ENCODE measurements around the gene PAIP2. TPM values are rescaled to one million over a fixed set of nuclear protein-coding genes. Genes with fewer than 3 reads are reported as not detected.

PAIP2 gene
- total RNA-seq, 2 donors from 2014 or later, result 53.9 to 65.6 TPM

DNA sequence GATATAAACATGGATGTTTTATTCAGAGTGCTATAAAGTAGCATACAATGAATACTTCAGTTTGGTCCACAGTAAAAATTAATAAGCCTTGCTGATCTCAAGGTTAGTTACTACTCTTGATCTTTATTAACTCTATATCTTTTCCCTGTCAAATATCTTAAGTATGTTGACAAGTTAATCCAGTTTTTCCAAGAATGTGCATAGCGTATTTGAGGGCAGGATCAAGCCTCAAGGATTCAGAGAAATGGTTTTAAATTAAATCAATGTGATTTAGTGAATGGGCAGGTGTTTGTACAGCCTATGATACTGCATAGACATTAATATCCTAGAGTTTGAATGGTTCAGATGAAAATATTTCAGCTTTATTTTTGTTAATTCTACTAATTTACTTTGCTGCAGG is 27.4 kb upstream of the PAIP2 start:
- peaks cover 47 to 65% of the 10 kb centered on the region in 2 donors for H3K4me1 ChIP-seq (ENCODE audit: control insufficient read depth in 1 of 2, low read depth in 2 of 2)

DNA sequence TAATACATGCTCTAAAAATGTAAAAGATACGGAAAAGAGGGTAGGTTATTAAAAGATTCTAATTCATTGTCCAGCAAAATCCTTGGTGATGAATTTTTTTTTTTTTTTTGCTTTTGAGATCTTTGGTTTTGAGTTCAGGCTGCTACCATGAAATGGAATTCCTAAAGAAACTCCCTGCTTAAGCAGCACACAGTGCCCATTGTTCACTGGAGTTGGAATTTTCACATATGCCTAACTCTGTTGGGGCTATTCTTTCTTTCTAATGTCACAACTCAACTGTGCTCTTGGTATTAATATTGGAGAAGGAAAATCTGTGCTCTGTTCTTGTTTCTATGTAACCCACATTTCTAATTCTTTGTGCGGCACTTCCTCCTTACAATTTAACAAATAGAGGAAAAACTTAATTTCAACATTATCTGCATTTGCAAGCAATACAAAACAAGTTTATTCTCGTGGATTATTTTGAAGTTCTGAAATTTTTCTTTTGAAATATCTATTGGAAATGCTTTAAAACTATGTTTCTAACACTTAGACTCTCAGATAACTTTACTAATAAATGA is 26.5 kb upstream of the PAIP2 start:
- TF ChIP-seq, protein P1, sequence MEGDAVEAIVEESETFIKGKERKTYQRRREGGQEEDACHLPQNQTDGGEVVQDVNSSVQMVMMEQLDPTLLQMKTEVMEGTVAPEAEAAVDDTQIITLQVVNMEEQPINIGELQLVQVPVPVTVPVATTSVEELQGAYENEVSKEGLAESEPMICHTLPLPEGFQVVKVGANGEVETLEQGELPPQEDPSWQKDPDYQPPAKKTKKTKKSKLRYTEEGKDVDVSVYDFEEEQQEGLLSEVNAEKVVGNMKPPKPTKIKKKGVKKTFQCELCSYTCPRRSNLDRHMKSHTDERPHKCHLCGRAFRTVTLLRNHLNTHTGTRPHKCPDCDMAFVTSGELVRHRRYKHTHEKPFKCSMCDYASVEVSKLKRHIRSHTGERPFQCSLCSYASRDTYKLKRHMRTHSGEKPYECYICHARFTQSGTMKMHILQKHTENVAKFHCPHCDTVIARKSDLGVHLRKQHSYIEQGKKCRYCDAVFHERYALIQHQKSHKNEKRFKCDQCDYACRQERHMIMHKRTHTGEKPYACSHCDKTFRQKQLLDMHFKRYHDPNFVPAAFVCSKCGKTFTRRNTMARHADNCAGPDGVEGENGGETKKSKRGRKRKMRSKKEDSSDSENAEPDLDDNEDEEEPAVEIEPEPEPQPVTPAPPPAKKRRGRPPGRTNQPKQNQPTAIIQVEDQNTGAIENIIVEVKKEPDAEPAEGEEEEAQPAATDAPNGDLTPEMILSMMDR (IDR thresholded peaks at IDR 0.05), result no peak
- H3K36me3 ChIP-seq, result peaks cover 35% of the 10 kb centered on the region
- ATAC-seq (ENCODE audit: insufficient number of reproducible peaks, low FRiP score, low read depth), result no peak
- H3K9me3 ChIP-seq, result no peaks in the 10 kb centered on the region
- no peak overlapping the region for H3K4me3 ChIP-seq
- H3K27me3 ChIP-seq (replicated peaks; ENCODE audit: insufficient read depth), result no peaks in the 10 kb centered on the region
- no peak overlapping the region for H3K27ac ChIP-seq
- peaks cover 38 to 56% of the 10 kb centered on the region in 2 donors for H3K4me1 ChIP-seq (ENCODE audit: control insufficient read depth in 1 of 2, low read depth in 2 of 2)
- DNase-seq (ENCODE audit: low spot score), result no peak

More for the DNA sequence above, 27.4 kb upstream of the PAIP2 start:
- peaks cover 30% of the 10 kb centered on the region for H3K36me3 ChIP-seq
- H3K27ac ChIP-seq, result no peak overlapping the region
- TF ChIP-seq, protein P1 (IDR thresholded peaks at IDR 0.05), result no peak
- DNase-seq (ENCODE audit: low spot score) (no peak), ATAC-seq (ENCODE audit: insufficient number of reproducible peaks, low FRiP score, low read depth) (no peak)
- no peak overlapping the region for H3K4me3 ChIP-seq
- H3K27me3 ChIP-seq (replicated peaks; ENCODE audit: insufficient read depth), result no peaks in the 10 kb centered on the region
- H3K9me3 ChIP-seq, result no peaks in the 10 kb centered on the region

DNA sequence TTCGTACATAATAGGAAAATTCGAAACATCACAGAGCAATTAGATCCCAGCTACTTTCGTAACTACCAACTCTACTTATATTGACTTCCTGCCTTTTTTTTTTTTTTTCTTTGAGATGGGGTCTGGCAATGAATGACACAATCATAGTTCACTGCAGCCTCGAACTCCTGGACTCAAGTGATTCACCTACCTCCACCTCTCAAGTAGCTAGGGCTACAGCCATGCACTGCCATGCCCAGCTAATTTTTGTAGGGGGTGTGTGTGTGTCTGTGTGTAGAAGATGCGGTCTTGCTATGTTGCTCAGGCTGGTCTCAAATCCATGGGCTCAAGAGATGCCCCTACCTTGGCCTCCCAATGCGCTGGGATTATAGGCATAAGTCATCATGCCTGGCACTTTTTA is 5.8 kb upstream of the PAIP2 start:
- ATAC-seq (ENCODE audit: insufficient number of reproducible peaks, low FRiP score, low read depth) (no peak), DNase-seq (ENCODE audit: low spot score) (no peak)

DNA sequence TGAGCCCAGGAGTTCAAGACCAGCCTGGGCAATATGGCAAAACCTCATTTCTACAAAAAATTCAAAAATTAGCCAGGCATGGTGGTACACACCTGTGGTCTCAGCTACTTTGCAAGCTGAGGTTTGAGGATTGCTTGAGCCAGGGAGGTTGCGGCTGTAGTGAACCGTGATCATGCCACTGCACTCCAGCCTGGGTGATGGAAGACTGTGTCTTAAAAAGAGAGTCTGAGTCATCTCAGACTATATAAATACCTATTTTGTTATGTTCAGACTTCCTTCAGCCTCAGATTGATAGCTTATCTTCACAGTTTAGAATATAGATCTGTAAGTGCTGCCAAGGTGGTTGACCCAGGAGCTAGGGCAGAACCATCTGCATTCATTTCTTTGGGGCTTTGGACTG is 1.6 kb upstream of the PAIP2 start:
- no peaks in the 10 kb centered on the region for H3K27me3 ChIP-seq (replicated peaks; ENCODE audit: insufficient read depth)
- no peaks in the 10 kb centered on the region for H3K36me3 ChIP-seq
- no peak for ATAC-seq (ENCODE audit: insufficient number of reproducible peaks, low FRiP score, low read depth)
- H3K4me1 ChIP-seq (ENCODE audit: control insufficient read depth in 1 of 2, low read depth in 2 of 2), result peaks cover 16 to 41% of the 10 kb centered on the region in 2 donors
- TF ChIP-seq, protein P1 (IDR thresholded peaks at IDR 0.05), result no peak
- H3K27ac ChIP-seq, result no peak overlapping the region
- no peak for DNase-seq (ENCODE audit: low spot score)
- H3K9me3 ChIP-seq, result no peaks in the 10 kb centered on the region
- no peak overlapping the region for H3K4me3 ChIP-seq

More for the DNA sequence above, 5.8 kb upstream of the PAIP2 start:
- no peak overlapping the region for H3K4me3 ChIP-seq
- H3K27me3 ChIP-seq (replicated peaks; ENCODE audit: insufficient read depth), result no peaks in the 10 kb centered on the region
- TF ChIP-seq, protein P1 (IDR thresholded peaks at IDR 0.05), result no peak
- H3K9me3 ChIP-seq, result no peaks in the 10 kb centered on the region
- no peak overlapping the region for H3K27ac ChIP-seq
- H3K36me3 ChIP-seq, result peaks cover 7% of the 10 kb centered on the region
- H3K4me1 ChIP-seq (ENCODE audit: control insufficient read depth in 1 of 2, low read depth in 2 of 2), result peaks cover 3 to 13% of the 10 kb centered on the region in 2 donors

DNA sequence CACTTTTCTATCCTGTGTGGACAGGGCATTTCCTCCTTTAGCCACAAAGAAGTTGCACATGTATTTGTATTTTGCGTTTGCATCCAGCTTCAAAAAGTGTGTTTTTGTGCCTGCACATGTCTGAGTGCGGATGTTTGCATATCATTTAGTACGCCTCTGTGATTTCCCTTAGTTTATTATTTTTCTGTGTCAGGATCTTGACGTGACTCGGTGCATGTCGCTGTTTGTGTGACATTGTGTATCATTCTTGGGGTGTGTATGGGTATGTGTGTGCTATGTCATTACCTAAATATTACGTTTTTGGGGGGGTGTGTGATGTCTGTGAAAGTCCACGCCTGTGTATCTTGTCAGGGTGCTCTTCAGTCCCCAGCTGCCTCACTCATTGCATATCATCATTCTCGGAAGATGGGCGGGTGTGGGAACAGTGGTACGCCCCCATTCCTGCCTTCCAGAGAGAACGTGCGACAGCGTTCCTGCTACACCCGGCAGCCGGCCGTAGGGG is 416 bp upstream of the PAIP2 start:
- TF ChIP-seq, protein P1 (IDR thresholded peaks at IDR 0.05), result no peak
- H3K4me3 ChIP-seq, result peak overlapping the region; percentile 91
- no peaks in the 10 kb centered on the region for H3K27me3 ChIP-seq (replicated peaks; ENCODE audit: insufficient read depth)
- no peaks in the 10 kb centered on the region for H3K36me3 ChIP-seq
- H3K4me1 ChIP-seq (ENCODE audit: control insufficient read depth in 1 of 2, low read depth in 2 of 2), result peaks cover 16 to 42% of the 10 kb centered on the region in 2 donors
- DNase-seq (ENCODE audit: low spot score), result no peak
- peak; percentile 8 for ATAC-seq (ENCODE audit: insufficient number of reproducible peaks, low FRiP score, low read depth)
- H3K9me3 ChIP-seq, result no peaks in the 10 kb centered on the region
- H3K27ac ChIP-seq, result peak overlapping the region in 1 of 2 donors; percentile 97
